Measurements from ENCODE around the gene MOSPD2. TPM values are rescaled to one million over a fixed set of nuclear protein-coding genes. Genes with fewer than 3 reads are reported as not detected.

MOSPD2 gene
- total RNA-seq, 1 experiment from 2014 or later = 11.6 TPM

GRCh38 chrX:14941301-14941700 lies 68.1 kb downstream of the MOSPD2 start:
- DNase-seq (no peak), ATAC-seq (no peak)
- Histone ChIP-seq H2AFZ (ENCODE audit: low read length) (no peak overlapping the region), H3K27ac (ENCODE audit: low read length) (no peak overlapping the region), H3K36me3 (ENCODE audit: low read depth, low read length) (no peaks in the 10 kb centered on the region), H4K20me1 (ENCODE audit: low read length) (no peaks in the 10 kb centered on the region), H3K9me3 (ENCODE audit: low read length) (no peaks in the 10 kb centered on the region), H3K4me1 (ENCODE audit: insufficient read depth, low read length) (peaks cover 12% of the 10 kb centered on the region), H3K4me3 (ENCODE audit: low read length) (no peak overlapping the region), H3K79me2 (ENCODE audit: low read length) (no peaks in the 10 kb centered on the region), H3K9me2 (replicated peaks; ENCODE audit: low read length) (no peaks in the 10 kb centered on the region), H3K9ac (ENCODE audit: low read length) (no peak overlapping the region), H3F3A (ENCODE audit: low read length, unreplicated experiment) (no peaks in the 10 kb centered on the region), H3K4me2 (ENCODE audit: low read length) (no peak overlapping the region), H3K27me3 (ENCODE audit: low read length) (no peaks in the 10 kb centered on the region)
- no peak for TF ChIP-seq CTCF (conservative IDR thresholded peaks at IDR 0.05; ENCODE audit: low read depth, low read length)
- TF ChIP-seq EZH2 (IDR thresholded peaks at IDR 0.05; ENCODE audit: low read length, unreplicated experiment) = no peak
- TF ChIP-seq EZH2phosphoT487 (IDR thresholded peaks at IDR 0.05; ENCODE audit: borderline replicate concordance, low read length) = no peak
- BruUV-seq (replicated peaks) = no TSS peak
- ChIA-PET CTCF (no interaction called here), POLR2A (ENCODE audit: unreplicated experiment) (no interaction called here)
- intact Hi-C loops (cut with micrococcal nuclease) = no loop called here

GRCh38 chrX:14942341-14942740 lies 69.1 kb downstream of the MOSPD2 start:
- H3K27ac ChIP-seq (ENCODE audit: low read length) = no peak overlapping the region
- intact Hi-C loops (cut with micrococcal nuclease) = no loop called here
- H3K9ac ChIP-seq (ENCODE audit: low read length) = no peak overlapping the region
- no peaks in the 10 kb centered on the region for H3K9me3 ChIP-seq (ENCODE audit: low read length)
- H3K4me3 ChIP-seq (ENCODE audit: low read length) = no peak overlapping the region
- DNase-seq = no peak
- H3K79me2 ChIP-seq (ENCODE audit: low read length) = no peaks in the 10 kb centered on the region
- H2AFZ ChIP-seq (ENCODE audit: low read length) = no peak overlapping the region
- H4K20me1 ChIP-seq (ENCODE audit: low read length) = no peaks in the 10 kb centered on the region
- ChIA-PET CTCF (no interaction called here), POLR2A (ENCODE audit: unreplicated experiment) (no interaction called here)
- no peak for ATAC-seq
- no TSS peak for BruUV-seq (replicated peaks)
- H3F3A ChIP-seq (ENCODE audit: low read length, unreplicated experiment) = no peaks in the 10 kb centered on the region
- H3K4me1 ChIP-seq (ENCODE audit: insufficient read depth, low read length) = 0 out of 2 replicates have a peak, but pooled peaks cover 3% of the 10 kb centered on the region
- TF ChIP-seq EZH2 (IDR thresholded peaks at IDR 0.05; ENCODE audit: low read length, unreplicated experiment) = no peak
- no peak for TF ChIP-seq CTCF (conservative IDR thresholded peaks at IDR 0.05; ENCODE audit: low read depth, low read length)
- TF ChIP-seq EZH2phosphoT487 (IDR thresholded peaks at IDR 0.05; ENCODE audit: borderline replicate concordance, low read length) = no peak
- H3K4me2 ChIP-seq (ENCODE audit: low read length) = no peak overlapping the region
- H3K9me2 ChIP-seq (replicated peaks; ENCODE audit: low read length) = no peaks in the 10 kb centered on the region
- H3K36me3 ChIP-seq (ENCODE audit: low read depth, low read length) = no peaks in the 10 kb centered on the region
- no peaks in the 10 kb centered on the region for H3K27me3 ChIP-seq (ENCODE audit: low read length)

GRCh38 chrX:14943962-14944361 lies 70.7 kb downstream of the MOSPD2 start:
- Histone ChIP-seq H3K4me3 (ENCODE audit: low read length) (no peak overlapping the region), H3K36me3 (ENCODE audit: low read depth, low read length) (no peaks in the 10 kb centered on the region), H3K27ac (ENCODE audit: low read length) (no peak overlapping the region), H3F3A (ENCODE audit: low read length, unreplicated experiment) (no peaks in the 10 kb centered on the region), H2AFZ (ENCODE audit: low read length) (no peak overlapping the region), H3K4me1 (ENCODE audit: insufficient read depth, low read length) (peaks cover 8% of the 10 kb centered on the region; the same call in 1 of the 2 replicates), H3K9me2 (replicated peaks; ENCODE audit: low read length) (no peaks in the 10 kb centered on the region), H3K4me2 (ENCODE audit: low read length) (no peak overlapping the region), H4K20me1 (ENCODE audit: low read length) (no peaks in the 10 kb centered on the region), H3K27me3 (ENCODE audit: low read length) (no peaks in the 10 kb centered on the region), H3K79me2 (ENCODE audit: low read length) (no peaks in the 10 kb centered on the region), H3K9ac (ENCODE audit: low read length) (no peak overlapping the region), H3K9me3 (ENCODE audit: low read length) (no peaks in the 10 kb centered on the region)
- TF ChIP-seq CTCF (conservative IDR thresholded peaks at IDR 0.05; ENCODE audit: low read depth, low read length) (no peak), EZH2 (IDR thresholded peaks at IDR 0.05; ENCODE audit: low read length, unreplicated experiment) (no peak), EZH2phosphoT487 (IDR thresholded peaks at IDR 0.05; ENCODE audit: borderline replicate concordance, low read length) (no peak)
- ATAC-seq (no peak), DNase-seq (no peak)
- intact Hi-C loops (cut with micrococcal nuclease) = no loop called here
- ChIA-PET CTCF (no interaction called here), POLR2A (ENCODE audit: unreplicated experiment) (interaction anchor here (0.6 to 0.7 kb wide), 2 partner anchors 20 to 247 kb away, joined by 4 to 5 read pairs; no protein-coding TSS in a partner anchor)
- BruUV-seq (replicated peaks) = no TSS peak

All from PC-3 (cell line).